Left lobe of liver (tissue), 2 donors: ENCODE measurements around the gene KRTAP10-3. TPM values are rescaled to one million over a fixed set of nuclear protein-coding genes. Genes with fewer than 3 reads are reported as not detected.
A peak's percentile ranks its signal among the peaks of the same experiment; 100 is the strongest.

ENCODE experiments used
- ATAC-seq: fragments of 200-7000 bp; cut with Tn5 transposase; one replicate; pipeline ENCODE4 v1.9.1; 2020; ENCODE audit warnings: mild to moderate bottlenecking, moderate library complexity
- DNase-seq: peaks from one replicate; pipeline ENCODE4 v3.0.0-alpha.2; 2020; ENCODE audit warnings: low spot score
- total RNA-seq: library from RNA; stranded (reverse); gene quantifications from one replicate; pipeline ENCODE4 v1.2.1, GENCODE V29; 2021
- donor health status: DM: no; HTN: no; CAD: no; lungs with moderate emphysema.
- donor health status: DM: no; HTN: yes; CAD: no.

KRTAP10-3 gene
- total RNA-seq, 1 donor from 2014 or later: not detected

DNA sequence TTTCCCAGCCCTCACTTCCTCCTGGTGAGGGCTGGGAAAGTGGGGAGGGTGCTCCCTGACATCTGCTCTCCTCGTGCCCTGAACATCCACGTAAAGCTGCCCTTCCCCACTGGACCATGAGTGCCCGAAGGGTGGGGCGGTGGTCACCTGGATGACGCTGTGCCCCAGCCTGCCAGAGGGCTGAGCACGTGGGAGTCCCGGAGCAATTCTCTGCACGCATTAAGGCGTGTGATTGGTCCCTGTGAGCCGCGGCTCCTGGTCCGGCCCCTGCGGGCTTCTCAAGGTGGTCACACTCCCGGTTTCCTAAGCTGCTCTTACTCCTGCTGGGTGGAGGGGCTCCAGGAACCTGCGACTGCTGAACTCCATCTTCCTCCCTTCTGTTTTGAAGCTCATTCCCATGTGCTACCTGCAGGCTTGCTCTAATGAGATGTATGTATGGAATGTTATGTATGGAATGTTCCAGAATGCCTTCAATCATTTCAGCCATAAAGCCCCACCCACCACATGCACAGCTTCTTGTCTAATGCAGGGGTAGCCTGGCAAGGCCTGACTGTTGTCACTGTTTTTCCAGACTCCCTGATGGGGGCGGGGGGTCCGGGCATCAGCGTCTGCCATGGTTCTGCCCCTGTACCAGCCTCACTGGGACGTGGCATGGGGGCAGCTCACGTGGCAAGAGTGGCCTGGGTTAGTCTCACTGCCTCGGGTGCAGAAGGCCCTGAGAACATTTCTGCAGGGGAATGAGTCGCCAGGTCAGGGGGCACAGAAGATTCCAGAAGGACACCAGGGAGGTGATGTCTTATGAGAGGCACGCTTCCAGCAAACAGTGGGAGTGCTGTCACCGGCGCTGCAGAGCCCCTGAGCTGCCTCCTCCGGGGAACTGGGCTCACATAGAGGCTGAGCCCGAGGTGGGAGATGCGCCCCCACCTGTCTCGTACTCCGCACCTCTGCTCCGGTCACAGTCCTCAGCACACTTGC lies 38.0 kb downstream of the KRTAP10-3 start:
- no peak for DNase-seq

DNA sequence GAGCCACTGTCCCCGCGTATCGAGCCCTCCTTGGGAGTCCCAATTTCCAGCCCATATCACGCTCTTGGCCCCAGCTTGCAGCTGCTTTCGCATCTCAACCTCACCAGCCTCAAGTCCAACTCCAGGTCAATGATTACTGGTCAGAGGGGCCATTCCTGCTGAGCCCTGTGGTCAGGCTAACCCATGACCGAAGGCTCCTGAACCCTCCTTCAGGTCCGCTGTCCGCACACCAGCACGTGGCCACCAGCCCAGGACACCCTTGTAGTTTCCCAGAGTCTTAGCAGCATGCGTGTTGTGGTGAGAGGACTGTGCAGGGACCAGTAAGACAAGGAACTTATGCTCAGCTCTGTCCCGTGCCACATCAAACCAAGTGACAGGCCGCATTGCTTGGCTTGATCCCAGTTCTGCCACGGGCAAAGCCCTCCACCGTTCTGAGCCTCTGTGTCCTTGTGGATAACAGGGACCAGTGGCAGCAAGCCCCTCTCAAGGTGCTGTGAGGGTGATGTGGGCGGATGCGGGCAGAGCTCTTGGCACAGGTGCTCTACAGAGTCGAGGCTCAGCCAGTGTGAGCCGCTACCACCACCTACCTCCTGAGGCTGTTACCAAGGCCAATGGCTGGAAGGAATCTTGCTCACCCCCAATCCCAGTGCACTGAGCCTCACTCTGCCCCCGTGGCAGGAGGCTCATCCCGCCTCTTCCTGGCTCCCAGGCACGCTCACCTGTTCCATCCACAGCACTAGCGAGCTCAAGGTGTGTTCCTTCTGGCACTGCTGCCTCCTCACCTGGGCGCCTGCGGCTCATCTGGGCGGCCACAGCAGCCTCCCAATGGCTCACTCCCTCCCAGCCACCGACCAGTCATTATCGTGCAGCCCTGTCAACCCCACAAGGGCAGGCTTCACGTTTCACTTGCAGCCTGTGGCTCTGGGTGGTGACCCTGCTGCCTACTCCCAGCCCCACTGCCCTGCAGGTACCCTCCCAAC lies 39.0 kb downstream of the KRTAP10-3 start:
- DNase-seq: no peak
- no peak for ATAC-seq

More for the DNA sequence above, 38.0 kb downstream of the KRTAP10-3 start:
- no peak for ATAC-seq

DNA sequence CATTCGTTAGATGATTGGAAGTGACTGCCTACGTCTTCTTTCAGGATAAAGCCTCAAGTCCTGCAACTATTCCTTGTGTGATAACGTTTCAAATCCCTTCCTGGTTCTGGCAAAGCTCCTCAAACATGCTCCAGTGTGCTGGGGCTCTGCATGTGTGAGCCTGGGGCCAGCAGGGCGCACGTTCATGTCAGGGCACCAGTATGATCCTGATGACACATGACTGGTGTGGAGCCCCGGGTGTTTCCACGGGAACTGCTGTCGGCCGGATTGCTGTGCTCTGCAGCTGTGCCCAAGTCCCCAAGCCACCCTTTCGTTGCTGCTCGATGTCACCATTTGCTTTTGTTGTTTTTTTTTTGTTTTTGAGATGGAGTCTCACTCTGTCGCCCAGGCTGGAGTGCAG lies 39.9 kb downstream of the KRTAP10-3 start:
- no peak for DNase-seq

DNA sequence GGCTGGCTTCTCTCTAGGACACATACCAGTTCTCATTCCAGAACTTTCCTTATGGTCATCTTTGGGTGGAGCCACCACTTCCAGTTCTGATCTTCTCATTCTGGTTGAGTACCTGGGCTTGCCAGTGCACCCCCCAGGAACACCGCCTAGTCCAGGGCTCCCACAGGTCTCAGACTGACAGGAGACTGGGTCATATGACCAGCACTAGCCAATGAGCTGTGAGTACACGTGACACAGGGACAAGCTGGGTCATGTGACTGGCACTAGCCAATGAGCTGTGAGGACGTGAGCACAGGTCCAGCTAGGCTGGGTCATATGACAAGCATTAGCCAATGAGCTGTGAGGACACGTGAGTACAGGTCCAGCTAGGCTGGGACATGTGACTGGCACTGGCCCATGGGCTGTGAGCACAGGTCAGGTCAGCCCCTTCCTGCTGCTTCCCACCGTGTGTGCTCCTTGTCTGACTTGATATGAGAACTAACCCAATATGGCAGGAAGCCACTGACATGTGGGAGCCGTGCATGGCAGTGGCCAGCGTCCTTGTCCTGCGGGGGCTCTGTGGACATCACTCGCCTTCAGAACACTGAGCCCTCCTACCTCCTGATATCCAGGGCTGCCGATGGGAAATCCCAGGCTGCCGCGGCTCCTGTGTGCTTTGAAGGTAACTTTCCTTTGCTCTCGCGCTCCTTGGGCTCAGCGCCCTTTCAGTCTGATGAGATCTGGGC lies 41.3 kb downstream of the KRTAP10-3 start:
- ATAC-seq (peak; percentile 21), DNase-seq (no peak)

More for the DNA sequence above, 39.9 kb downstream of the KRTAP10-3 start:
- ATAC-seq: no peak

DNA sequence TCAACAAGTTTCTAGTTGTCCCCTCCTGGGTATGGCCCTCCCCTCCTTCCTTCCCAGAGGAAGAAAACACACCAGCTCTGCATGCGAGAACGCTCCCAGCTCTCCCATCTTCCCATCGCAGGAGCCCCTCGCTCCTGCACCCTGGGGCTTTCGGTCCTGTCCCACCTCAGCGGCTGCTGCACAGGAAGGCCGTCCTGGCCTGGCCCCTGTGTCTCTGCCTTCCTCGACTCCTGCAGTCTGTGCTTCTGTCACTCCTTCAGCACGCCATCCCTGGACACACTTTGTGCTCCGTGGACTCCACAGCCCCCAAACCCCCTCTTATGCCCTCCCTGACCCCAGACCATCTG lies 41.8 kb downstream of the KRTAP10-3 start:
- no peak for DNase-seq
- no peak for ATAC-seq

DNA sequence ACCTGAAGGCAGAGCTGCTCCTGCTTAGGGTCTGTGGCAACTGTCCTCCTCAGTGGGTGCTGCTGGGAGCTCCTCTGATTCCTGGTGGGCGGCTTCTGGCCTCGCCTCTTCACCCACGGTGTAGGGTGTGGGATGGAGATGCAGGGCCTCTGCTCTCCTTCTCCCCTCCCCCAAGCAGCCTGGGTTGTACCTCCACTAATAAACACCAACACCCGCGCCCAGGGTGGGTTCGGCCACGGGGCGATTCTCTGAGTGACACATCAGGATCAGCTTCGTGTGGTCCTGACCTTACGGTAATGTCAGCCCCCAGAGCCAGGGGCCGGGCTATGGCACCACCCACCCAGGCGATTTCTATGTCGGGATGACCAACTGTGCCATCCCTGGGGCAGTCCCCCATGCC lies 42.3 kb downstream of the KRTAP10-3 start:
- no peak for DNase-seq

DNA sequence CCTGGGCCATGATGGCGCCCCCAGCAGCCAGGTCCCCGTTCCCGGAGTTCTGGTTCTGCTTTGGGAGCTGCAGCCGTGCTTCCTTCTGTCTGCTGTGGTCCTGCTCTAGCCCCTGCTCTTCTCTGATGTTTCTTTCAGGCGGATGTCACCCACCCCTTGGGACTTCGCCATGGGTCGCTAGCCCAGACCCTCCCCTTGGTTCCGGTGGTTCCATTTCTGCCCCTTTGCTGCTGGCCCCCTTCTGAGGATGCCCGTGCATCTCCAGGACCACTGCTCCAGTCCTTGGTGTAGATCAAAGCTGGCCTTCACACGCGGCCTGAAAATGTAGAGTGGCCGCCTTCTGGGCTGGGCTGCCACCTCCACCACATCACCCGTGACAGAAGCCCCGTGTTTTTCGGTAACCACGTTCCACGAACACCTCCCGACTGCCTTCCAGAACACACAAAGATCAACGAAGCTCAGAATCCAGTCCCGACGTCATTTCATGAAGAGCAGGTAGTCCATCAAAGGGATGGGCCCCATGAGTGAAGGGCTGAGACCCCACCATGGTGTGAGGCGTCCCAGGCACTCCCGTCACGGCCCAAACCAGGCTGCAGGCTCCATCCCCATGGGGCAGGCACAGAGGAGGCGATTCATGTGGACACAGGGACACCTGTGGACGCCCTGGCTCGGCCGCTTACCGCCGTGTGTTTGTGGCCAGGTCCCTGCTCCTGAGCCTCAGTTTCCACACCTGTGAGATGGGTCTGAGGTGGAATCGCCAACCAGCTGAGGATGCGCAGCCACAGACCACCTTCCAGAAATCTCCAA lies 43.0 kb downstream of the KRTAP10-3 start:
- DNase-seq (no peak), ATAC-seq (no peak)

More for the DNA sequence above, 42.3 kb downstream of the KRTAP10-3 start:
- no peak for ATAC-seq

DNA sequence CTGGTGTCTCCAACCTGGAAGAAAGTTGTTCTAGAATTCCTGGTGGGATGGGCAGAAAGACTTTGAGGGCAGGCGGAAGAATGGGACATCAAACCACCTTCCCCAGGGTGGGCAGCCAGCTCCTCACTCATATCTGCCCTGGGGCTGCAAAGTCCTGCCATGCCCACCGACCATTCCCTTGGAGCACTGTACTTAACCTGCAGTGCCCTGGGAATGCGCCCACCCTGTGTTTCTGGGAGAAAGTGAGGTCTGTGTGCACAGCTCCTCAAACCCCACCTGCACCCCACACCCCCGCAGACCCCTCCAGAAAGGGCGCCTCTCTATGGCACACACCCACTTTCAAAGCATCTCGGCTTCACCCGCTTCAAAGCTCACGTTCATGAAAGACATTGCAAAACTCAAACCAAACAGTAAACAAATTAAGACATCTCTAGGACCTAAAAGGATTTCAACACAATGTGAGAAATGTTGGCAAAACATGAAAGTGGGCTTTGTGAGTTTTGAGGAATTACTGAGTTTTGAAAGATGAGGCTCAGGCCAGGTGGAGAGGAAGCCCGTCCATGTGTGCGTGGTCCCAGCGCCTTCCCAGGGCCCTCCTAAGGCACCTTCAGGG lies 43.7 kb downstream of the KRTAP10-3 start:
- ATAC-seq: no peak
- DNase-seq: no peak

DNA sequence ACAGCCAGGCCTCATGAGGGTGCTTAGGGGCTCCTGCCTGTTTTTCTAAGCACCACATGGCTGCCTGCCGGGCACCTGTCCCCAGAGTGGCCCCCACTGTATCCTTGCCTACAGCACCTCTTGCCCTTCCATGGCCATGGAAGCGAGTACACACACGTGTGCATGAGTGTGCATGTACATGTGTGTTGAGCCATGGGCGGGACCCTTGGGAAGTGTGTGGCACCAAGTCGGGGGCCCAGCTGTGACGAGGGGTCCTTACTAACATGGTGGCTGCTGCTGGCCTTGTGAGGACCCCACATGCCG lies 44.4 kb downstream of the KRTAP10-3 start:
- no peak for ATAC-seq
- no peak for DNase-seq

DNA sequence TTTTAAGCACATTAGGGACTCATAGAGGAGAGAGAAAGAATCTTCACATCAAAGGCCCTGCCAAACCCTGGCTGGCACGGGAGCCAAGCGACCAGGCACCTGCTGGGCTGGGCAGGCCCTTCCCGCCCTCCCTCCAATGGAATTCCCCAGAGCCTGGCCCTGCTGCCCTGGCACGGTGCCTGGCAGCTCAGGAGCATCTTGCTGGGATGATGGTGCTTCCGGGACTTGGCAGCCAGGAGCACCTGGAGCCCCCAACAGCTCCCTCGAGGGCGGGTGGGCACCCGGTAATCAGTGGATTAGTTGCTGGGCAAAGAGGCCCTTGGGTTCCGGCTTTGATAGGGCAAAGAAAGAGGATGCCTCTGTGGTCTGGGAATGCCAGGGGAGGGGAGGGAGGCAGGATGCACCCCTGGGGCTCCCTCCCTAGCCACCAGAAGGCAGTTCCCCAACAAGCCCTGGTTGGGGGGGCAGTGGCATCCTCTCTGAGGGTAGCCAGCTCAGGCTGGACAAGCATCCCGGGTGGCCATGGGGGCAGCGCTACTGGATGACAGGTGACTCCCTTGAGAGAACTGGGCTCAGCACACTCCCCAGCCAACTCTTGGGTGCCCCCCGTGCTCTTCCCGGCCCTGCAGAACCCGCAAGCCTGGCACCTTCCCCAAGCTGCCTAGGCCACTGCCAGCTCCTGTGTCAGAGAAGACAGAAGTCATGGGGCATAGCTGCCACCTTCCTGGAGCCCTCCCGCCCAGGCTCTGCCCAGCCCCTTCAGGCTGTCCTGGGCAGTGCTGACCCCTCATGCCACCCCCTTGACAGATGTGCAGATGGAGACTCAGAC lies 45.0 kb downstream of the KRTAP10-3 start:
- ATAC-seq (no peak), DNase-seq (no peak)

DNA sequence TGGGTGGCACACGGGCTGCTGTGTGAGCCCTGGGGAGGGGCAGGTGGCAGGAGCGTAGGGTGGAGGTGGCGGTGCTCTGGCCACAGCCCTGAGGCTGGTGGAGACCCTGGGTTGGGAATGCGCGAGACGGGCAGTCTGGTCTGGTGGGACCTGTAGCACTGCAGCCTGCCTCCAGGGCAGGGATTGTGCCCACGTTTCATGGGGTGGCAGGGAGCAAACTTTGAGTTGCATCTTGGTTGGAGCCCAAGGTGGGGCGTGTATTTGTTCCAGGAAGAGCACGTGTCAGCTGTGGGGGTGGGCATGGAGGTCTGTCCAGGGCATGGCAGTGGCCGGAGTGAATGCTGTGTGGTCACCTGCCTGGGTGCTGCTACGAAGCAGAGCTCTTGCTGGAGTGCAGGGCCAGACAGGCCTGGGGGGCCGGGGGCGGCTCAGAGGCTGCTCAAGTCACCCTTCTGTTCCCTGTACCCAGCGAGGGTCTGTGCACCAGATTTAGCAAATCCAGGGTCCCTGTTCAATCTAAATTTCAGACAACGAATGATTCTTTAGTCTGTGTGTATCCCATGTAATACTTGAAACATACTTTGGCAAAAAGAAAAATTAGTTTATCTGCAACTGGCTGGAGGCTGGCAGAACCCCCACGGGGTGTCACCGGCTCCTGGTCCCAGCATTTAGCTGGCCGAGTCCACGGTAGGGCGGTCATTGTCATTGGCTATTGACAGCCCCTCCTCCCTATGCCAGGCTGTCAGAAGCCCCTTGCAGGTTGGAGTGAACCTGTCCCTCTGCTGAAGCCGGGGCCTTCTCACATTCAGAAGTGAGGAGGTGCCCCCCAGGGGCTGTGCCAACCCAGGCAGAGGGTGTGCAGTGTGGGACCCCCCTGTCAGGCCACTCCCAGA lies 45.9 kb downstream of the KRTAP10-3 start:
- ATAC-seq (no peak), DNase-seq (no peak)

DNA sequence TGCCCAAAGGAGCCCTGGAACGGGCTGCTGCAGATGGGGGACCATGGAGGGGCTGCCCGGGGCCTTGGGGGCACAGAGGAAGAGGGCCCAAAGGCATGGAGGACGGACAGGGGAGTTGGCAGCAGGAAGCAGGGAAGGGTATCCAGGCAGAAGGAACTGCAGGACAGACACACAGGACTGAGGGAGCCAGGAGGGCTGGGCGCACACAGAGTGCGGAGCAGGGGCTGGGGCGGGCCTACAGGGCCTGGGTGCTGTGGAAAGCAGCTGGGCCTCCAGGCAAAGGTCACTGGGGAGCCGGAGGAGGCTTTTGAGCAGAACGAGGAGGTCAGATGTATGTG lies 46.7 kb downstream of the KRTAP10-3 start:
- no peak for ATAC-seq
- DNase-seq: no peak

DNA sequence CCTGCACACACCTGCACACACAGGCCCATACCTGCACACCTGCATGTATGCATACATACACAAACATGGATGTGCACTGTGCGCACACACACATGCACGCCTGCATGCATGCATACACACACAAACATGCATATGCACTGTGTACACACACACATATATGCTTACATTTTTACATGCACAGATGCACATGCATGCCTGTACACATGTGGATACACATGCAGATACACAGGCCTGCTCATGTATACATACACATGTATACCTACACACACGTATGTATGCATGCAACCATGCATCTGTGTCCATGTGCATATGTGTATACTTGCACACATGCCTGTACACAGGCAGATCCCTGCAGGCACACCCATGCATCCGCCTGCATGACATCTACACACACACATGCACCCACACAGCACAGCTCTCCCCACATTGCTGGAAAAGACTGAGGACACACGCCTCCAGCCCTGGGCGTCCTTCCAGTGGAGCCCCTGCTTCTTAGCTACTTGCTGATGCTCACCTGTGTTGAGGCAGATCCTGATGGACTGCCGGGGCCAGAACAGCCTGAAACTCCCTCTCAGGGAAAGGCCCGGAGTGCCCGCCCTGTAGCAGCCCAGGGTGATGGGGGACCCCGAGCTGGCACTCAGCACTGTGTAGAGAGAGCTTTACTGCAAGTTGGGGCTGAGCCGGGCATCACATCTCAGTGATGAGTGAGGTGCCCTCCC lies 47.2 kb downstream of the KRTAP10-3 start:
- DNase-seq: no peak
- ATAC-seq: no peak

DNA sequence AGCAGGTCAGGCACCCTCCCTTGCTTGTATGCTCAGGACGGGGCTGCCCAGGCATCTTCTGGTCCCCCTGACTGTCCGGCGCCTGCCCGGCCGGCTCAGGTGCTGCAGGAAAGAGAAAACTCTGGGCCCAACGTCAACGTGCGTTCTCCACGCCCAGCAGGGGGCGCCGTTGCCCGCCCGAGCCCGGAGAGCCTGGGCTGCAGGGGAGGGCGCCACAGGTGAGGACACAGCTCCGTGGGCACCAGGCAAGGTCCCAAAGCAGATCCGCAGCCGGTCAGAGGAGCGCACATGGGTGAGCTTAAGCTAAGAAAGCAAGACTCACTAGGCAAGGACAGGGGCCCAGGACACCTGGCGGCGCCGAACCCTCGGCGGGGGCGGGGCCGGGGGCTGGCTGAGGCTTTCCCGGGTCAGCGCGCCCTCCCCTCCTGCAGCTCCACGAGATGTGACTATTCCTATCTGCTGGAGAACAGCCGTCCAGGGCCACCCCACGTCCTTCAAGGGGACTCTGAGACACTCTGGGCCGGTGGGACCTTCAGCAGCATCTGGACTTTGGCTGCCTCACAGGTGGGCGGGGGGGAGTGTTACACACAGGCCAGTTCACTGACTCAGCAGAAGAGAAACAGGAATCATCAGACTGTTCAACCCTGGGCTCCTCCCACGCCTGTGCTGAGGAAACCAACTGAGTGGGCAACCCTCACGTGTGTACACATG lies 47.9 kb downstream of the KRTAP10-3 start:
- ATAC-seq (peak; percentile 82), DNase-seq (peak; percentile 78)

DNA sequence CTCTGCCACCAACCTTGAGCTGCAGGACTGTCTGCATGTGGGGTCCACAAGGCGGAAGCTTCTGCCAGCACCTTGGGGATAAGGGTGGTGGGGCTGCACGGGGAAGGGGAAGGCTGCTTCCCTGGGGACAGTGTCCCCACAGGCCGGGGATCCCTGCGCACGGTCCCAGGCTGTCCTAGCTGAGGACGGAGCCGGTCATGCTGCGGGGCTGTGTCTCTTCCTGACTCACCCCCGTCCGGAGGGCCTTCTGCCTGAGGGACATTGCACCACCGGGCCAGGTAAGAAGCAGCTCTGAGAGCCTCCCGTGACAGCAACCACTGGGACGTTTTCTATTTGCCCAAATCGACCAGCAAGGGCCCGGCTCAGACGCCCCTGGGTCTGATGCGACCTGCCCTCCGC lies 48.5 kb downstream of the KRTAP10-3 start:
- ATAC-seq (peak; percentile 7), DNase-seq (no peak)

DNA sequence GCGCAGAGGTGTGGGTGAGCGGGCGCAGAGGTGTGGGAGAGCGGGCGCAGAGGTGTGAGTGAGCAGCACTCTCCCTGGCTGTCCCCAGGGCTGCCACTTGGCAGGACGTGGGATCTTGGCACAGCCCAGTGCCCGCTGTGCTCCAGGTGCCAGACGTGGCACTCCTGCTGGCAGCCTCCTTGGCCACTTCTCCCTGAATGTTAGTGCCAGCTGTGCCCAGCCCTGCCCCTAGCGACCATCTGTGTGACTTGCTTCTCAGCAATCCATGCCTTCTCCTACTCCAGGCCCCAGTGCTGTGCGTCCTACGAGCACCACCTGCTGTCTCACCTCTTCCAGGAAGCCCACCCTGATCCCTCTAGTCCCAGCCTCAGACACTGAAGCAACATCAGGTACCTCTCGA lies 49.1 kb downstream of the KRTAP10-3 start:
- DNase-seq (peak; percentile 90), ATAC-seq (peak; percentile 89)
